NCI-H2196 treated with DMSO at 0.1 percent for 48 hours (cell line): ENCODE data around the gene PSENEN.
"Not testable (repeated sequence)": the region's sequence is repeated elsewhere in the genome, so short reads cannot be mapped to it uniquely, and the experiment has no call there.

Experiments
- DNase-seq: peaks from one replicate; lab custom pipeline; 2025; ENCODE audit not compliant: unreplicated experiment; lab: John Stamatoyannopoulos, UW

PSENEN gene

DNA sequence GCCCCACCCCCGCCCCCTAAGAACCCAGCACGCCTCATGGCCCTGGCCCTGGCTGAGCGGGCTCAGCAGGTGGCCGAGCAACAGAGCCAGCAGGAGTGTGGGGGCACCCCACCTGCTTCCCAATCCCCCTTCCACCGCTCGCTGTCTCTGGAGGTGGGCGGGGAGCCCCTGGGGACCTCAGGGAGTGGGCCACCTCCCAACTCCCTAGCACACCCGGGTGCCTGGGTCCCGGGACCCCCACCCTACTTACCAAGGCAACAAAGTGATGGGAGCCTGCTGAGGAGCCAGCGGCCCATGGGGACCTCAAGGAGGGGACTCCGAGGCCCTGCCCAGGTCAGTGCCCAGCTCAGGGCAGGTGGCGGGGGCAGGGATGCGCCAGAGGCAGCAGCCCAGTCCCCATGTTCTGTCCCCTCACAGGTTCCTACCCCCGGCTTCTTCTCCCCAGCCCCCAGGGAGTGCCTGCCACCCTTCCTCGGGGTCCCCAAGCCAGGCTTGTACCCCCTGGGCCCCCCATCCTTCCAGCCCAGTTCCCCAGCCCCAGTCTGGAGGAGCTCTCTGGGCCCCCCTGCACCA is 41.9 kb downstream of the PSENEN start:
- DNase-seq, result no peak

GRCh38 chr19:35788205-35788960 is 42.9 kb downstream of the PSENEN start:
- no peak for DNase-seq

- no peak for DNase-seq
These were observed 43.9 kb downstream of the PSENEN start for GRCh38 chr19:35789195-35789977.

DNA sequence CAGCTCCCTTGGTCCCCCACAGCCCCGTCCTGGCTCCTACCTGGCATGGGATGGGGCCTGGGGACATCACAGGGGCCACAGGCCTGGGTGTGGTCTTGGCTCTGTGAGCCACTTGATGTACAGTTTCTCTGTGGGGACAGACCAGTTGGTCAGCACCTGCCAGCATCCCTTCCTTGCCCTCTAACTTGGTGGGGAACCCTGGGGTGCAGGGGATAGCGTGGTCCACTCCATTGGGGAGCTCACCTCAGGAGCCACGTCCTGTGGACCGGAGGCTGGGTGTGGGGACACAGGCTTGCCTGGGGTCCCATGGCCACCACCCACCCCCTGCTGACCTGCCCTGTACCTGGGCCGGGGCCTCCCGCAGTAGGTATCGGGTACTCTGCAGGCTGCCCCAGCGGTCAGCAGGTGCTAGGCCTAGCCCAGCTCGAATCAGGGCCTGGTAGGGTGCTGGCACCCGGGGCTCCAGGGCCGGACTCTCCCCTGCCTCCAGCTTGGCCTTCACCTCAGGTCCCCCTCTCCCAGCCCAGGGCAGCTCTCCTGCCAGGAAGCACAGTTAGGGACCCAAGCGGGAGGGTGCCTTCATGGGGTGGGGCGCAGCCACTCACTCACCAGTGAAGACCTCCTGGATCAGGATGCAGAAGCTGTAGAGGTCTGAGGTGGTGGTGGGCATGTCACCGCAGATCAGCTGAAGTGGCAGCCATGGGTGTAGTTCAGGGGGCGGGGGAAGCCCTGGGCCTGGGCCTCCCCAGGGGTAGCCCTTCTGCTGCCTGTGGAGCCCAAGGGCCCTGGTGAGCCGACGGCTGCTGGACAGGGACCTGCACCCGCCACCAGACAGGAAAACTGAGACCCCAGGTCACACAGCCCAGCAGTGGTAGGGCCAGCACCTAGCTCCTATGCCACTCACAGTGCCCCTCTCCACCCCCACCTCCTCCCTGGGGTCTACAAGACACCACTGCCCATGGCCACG is 44.8 kb downstream of the PSENEN start:
- no peak for DNase-seq

- no peak for DNase-seq
These were observed 45.7 kb downstream of the PSENEN start for GRCh38 chr19:35790981-35791813.

GRCh38 chr19:35791814-35792279 is 46.4 kb downstream of the PSENEN start:
- DNase-seq, result no peak

GRCh38 chr19:35792312-35792711 is 46.9 kb downstream of the PSENEN start:
- DNase-seq, result no peak

DNA sequence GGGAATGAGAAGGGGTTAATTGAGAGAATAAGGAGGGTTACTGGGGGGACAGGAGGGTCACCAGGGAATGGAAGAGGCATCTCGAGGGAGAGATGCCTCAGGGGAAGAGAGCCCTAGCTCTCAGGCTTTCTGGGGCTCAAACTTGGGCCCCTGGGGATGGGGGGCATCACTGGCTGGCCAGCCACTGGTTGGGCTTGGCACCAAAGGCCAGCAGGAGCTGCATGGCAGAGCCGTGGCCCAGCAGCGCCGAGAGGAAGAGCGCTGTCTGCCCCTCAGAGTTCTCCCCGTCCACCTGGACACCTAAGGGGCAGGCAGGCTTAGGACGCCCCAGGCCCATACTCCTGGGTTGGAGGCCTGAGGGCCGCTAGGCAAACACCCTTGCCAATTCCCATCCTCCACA is 47.4 kb downstream of the PSENEN start:
- DNase-seq, result no peak

DNA sequence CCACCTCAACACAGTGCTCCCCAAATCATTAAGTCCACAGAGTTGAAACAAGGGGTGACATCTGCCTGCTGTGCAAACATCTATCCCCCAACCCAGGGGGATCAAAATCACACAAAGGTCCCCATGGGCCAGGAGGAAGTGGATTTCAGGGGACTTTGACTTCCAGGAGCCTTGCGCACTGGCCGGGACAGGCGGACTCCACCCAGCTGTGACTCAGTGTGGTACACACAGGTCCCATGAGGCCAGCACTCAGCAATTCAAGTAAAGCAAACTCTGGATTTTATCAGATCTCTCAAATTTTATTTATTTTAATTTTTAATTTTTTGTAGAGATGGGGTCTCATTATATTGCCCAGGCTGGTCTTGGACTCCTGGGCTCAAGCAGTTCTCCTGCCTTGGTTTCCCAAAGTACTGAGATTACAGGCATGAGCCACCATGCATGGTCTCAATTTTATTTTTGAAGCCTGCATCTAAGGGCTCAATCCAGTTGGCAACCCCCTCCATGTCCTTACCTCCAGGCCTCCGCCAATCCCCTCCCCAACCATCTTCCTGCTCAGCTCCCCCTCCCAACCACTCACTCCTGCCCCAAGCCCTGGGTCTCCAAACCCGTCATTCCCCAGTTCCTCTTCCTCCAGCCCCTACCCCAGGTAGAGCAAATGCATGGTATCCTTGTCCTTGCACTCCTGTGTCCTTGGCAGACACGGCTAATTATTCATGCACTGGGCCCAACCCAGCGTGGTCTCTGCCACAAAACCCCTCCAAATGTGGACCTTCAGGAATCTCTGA is 48.1 kb downstream of the PSENEN start:
- DNase-seq, result no peak

DNA sequence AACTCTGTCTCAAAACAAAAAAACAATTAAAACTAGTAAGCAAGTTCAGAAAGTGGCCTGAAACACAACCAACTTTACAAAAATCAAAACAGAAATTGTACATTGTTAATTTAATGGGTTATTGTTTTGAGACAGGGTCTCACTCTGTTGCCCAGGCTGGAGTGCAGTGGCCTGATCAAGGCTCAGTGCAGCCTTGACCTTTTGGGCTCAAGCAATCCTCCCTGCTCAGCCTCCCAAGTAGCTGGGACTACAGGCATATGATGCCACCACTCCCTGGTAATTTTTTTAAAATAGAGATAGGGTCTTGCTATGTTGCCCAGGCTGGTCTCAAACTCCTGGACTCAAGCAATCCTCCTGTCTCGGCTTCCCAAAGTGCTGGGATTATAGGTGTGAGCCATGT is 50.1 kb downstream of the PSENEN start:
- DNase-seq, result not testable (repeated sequence)
